ENCODE data around the gene NDUFB6.

Gene NDUFB6

DNA sequence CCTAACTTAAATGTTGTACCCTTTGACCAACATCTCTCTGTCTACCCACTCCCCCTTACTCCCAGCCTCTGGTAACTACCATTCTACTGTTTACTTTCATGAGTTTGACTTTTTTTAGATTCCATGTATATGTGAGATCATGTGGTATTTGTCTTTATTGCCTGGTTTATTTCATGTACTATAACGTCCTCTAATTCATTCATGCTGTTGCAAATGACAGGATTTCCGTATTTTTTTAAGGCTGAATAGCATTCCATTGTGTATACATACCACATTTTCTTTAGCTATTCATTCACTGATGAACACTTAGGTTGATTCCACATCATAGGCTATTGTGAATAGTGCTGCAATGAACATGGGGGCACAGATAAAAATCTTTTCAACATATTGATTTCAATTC, 11.8 kb upstream of the NDUFB6 start:
- no peak overlapping the region for H3K9ac ChIP-seq (ENCODE audit: low read length)
- H3K4me1 ChIP-seq (ENCODE audit: control insufficient read depth, low read depth, low read length) = peaks cover 5% of the 10 kb centered on the region
- H3K9me3 ChIP-seq (ENCODE audit: control insufficient read depth, low read depth, low read length) = no peaks in the 10 kb centered on the region
- H3K27ac ChIP-seq (ENCODE audit: low read length) = no peak overlapping the region
- H3K27me3 ChIP-seq (ENCODE audit: control insufficient read depth, insufficient read depth, low read length) = no peaks in the 10 kb centered on the region
- no peak overlapping the region for H3K4me3 ChIP-seq (ENCODE audit: low read length)
- H3K36me3 ChIP-seq (ENCODE audit: control insufficient read depth, low read depth, low read length) = no peaks in the 10 kb centered on the region

DNA sequence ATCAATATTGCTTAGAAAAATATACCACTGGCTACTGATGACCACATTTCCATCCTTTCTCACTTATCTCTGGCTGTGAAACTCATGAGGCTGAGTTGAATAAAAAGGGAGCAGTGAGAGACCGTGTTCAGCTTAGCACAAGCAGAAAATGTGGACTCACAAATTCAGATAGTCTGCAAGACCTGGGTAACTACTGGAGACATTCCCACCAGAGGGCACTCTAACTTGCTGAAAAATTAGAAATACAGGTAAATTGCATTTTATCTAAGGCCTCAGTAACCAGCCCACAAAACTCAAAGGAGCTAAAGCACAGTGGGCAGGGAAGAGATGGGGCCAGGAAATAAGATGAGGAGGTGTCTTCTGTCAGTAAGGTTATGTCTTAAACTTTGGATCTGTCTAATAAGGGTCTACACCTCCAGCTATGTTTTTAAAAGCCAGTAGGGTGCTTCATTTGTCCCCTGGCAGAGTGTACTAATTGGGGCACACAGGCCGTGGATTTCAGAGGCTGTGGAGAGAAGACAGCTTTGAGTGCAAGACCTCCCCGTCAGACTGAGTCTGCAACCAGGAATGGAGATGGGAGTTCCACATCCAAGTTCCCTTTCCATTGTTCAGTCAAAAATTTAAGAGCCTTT, 8.7 kb upstream of the NDUFB6 start:
- Histone ChIP-seq H3K4me3 (ENCODE audit: low read length) (no peak overlapping the region), H3K9me3 (ENCODE audit: control insufficient read depth, low read depth, low read length) (no peaks in the 10 kb centered on the region), H3K27me3 (ENCODE audit: control insufficient read depth, insufficient read depth, low read length) (no peaks in the 10 kb centered on the region), H3K27ac (ENCODE audit: low read length) (no peak overlapping the region), H3K9ac (ENCODE audit: low read length) (no peak overlapping the region), H3K4me1 (ENCODE audit: control insufficient read depth, low read depth, low read length) (peaks cover 5% of the 10 kb centered on the region), H3K36me3 (ENCODE audit: control insufficient read depth, low read depth, low read length) (no peaks in the 10 kb centered on the region)

DNA sequence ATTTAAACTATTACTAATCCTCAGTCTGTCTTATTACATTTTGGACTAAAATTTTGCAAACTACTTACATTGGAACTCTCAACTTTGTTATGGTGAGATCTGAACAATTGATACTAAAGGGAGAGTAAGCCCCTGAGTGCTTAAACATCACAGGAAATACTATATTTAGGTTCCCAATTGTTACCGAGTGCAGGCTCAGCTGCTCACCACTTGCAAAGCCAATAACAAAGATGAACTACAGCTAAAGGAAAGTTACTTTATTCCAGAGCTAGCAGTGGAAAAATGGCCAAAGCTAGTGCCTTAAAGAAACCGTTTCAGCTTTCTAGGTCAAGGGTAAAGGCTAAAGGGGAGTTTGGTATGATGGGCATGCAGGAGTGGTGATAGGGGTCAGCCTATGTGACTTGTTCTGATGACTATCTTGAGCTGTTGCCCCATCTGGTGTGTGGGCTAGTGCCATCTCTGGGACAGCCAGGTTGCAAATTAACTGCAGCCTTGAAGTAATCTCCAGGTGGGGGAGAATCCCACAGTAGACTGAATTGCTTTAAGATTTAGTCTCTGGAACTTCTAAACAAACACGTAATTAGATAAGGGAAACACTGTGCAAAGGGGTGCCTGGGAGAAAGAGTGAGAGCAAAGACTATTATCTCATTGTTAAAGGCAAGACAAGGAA, 7.8 kb upstream of the NDUFB6 start:
- Histone ChIP-seq H3K27me3 (ENCODE audit: control insufficient read depth, insufficient read depth, low read length) (no peaks in the 10 kb centered on the region), H3K4me3 (ENCODE audit: low read length) (no peak overlapping the region), H3K9me3 (ENCODE audit: control insufficient read depth, low read depth, low read length) (no peaks in the 10 kb centered on the region), H3K4me1 (ENCODE audit: control insufficient read depth, low read depth, low read length) (peaks cover 5% of the 10 kb centered on the region), H3K36me3 (ENCODE audit: control insufficient read depth, low read depth, low read length) (no peaks in the 10 kb centered on the region), H3K27ac (ENCODE audit: low read length) (no peak overlapping the region), H3K9ac (ENCODE audit: low read length) (no peak overlapping the region)

DNA sequence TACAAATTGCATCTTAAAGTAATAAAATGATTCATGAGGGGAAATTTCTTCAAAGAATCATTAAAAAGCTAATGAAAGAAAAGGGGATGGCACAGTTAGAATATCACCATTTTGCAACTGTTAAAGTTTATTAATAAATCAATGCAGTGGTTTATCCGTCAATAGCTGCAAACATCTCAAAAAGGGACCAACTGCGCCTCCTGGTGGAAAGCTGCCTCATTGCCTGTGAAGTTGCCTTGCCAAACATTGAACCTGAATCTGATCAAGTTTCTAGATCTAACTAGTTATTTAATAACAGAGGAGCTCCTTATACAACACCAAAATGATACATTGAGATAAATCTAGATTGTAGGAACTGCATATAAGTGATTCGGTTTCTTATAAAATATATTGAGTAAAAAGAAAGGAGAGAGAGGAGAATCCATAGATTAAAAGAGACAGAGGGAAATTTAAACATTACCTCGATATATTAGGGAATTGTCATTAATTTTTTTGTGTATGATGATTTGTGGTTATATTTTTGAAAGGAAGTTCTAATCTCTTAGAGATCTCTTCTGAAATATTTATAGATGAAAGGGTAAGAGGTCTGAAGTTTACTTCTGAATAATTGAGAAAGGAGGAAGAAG, 6.9 kb upstream of the NDUFB6 start:
- Histone ChIP-seq H3K36me3 (ENCODE audit: control insufficient read depth, low read depth, low read length) (no peaks in the 10 kb centered on the region), H3K27ac (ENCODE audit: low read length) (no peak overlapping the region), H3K9ac (ENCODE audit: low read length) (no peak overlapping the region), H3K4me3 (ENCODE audit: low read length) (no peak overlapping the region), H3K9me3 (ENCODE audit: control insufficient read depth, low read depth, low read length) (no peaks in the 10 kb centered on the region), H3K27me3 (ENCODE audit: control insufficient read depth, insufficient read depth, low read length) (no peaks in the 10 kb centered on the region), H3K4me1 (ENCODE audit: control insufficient read depth, low read depth, low read length) (peaks cover 5% of the 10 kb centered on the region)

DNA sequence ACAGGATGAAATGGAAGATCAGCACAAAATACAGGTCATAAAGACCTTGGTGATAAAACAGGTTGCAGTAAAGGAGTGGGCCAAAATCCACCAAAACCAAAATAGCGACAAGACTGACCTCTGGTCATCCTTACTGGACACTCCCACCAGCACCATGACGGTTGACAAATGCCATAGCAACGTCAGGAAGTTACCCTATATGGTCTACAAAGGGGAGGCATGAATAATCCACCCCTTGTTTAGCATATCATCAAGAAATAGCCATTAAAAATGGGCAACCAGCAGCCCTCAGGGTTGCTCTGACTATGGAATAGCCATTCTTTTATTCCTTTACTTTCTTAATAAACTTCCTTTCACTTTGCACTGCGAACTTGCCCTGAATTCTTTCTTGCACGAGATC, 6.0 kb upstream of the NDUFB6 start:
- H3K36me3 ChIP-seq (ENCODE audit: control insufficient read depth, low read depth, low read length) = no peaks in the 10 kb centered on the region

DNA sequence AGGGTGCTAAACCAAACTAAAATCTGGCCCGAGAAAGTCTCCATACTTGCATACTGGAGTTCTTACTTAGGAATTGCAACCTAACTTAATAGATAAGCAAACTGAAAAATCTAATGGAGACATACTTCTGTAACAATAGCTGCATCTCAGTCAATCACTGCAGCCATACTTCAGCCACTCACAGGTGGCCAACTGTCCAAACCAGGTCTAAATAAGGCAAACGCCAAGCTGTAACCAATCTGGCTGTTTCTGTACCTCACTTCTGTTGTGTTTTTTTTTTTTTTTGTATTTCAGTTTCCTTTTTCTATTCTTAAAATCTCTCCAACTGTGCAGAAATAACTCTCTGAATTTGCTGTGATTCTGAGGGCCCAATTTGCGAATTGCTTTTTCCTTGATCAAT, 4.4 kb upstream of the NDUFB6 start:
- no peaks in the 10 kb centered on the region for H3K9me3 ChIP-seq (ENCODE audit: control insufficient read depth, low read depth, low read length)
- H3K27ac ChIP-seq (ENCODE audit: low read length) = no peak overlapping the region
- H3K9ac ChIP-seq (ENCODE audit: low read length) = no peak overlapping the region
- H3K36me3 ChIP-seq (ENCODE audit: control insufficient read depth, low read depth, low read length) = no peaks in the 10 kb centered on the region
- H3K27me3 ChIP-seq (ENCODE audit: control insufficient read depth, insufficient read depth, low read length) = no peaks in the 10 kb centered on the region
- peaks cover 9% of the 10 kb centered on the region for H3K4me1 ChIP-seq (ENCODE audit: control insufficient read depth, low read depth, low read length)
- H3K4me3 ChIP-seq (ENCODE audit: low read length) = no peak overlapping the region

More for the DNA sequence above, 6.0 kb upstream of the NDUFB6 start:
- Histone ChIP-seq H3K4me3 (ENCODE audit: low read length) (no peak overlapping the region), H3K4me1 (ENCODE audit: control insufficient read depth, low read depth, low read length) (peaks cover 5% of the 10 kb centered on the region), H3K9me3 (ENCODE audit: control insufficient read depth, low read depth, low read length) (no peaks in the 10 kb centered on the region), H3K9ac (ENCODE audit: low read length) (no peak overlapping the region), H3K27ac (ENCODE audit: low read length) (no peak overlapping the region), H3K27me3 (ENCODE audit: control insufficient read depth, insufficient read depth, low read length) (no peaks in the 10 kb centered on the region)

DNA sequence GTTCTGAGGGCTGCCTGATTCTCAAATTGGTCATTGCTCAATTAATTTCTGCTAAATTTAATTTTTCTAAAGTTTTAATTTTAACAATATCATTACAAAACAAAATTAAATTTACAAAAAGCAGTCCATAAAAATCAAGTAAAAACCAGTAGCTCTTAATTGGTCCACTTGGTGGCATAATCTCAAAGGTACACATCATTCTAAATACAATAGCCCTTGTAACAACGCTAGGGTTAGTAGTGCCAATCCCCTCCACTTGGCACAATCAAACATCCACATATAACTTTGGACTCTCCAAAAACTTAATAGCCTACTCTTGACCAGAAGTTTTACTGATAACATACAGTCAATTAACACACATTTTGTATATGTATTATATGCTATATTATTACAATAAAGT, 1.9 kb upstream of the NDUFB6 start:
- H3K9me3 ChIP-seq (ENCODE audit: control insufficient read depth, low read depth, low read length) = no peaks in the 10 kb centered on the region

DNA sequence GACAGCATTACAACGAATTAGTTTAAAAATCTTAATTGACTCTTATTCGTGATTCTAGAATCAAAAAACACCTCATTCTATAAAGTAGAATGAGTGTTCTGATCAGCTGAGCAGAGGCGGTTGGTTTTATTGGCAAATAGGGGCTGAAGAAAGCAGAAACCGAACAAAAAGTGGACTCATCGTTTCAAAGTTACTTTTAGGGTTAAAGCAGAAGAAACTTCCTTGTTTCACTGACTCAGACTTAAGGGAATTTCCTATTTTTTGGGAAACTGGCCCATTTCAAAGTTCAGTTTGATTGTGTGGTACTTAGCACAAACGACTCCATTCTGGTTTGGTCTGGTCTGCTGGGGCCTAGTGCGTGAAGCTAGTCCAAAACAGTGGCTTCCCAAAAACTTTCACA, 862 bp upstream of the NDUFB6 start:
- Histone ChIP-seq H3K4me1 (ENCODE audit: control insufficient read depth, low read depth, low read length) (peaks cover 10% of the 10 kb centered on the region), H3K27ac (ENCODE audit: low read length) (no peak overlapping the region), H3K36me3 (ENCODE audit: control insufficient read depth, low read depth, low read length) (peaks cover 11% of the 10 kb centered on the region), H3K9me3 (ENCODE audit: control insufficient read depth, low read depth, low read length) (no peaks in the 10 kb centered on the region), H3K4me3 (ENCODE audit: low read length) (peak overlapping the region; percentile 97), H3K27me3 (ENCODE audit: control insufficient read depth, insufficient read depth, low read length) (no peaks in the 10 kb centered on the region), H3K9ac (ENCODE audit: low read length) (peak overlapping the region; percentile 85)

More for the DNA sequence above, 1.9 kb upstream of the NDUFB6 start:
- no peak overlapping the region for H3K9ac ChIP-seq (ENCODE audit: low read length)
- H3K4me3 ChIP-seq (ENCODE audit: low read length) = no peak overlapping the region
- H3K27ac ChIP-seq (ENCODE audit: low read length) = no peak overlapping the region
- H3K36me3 ChIP-seq (ENCODE audit: control insufficient read depth, low read depth, low read length) = peaks cover 7% of the 10 kb centered on the region
- peaks cover 10% of the 10 kb centered on the region for H3K4me1 ChIP-seq (ENCODE audit: control insufficient read depth, low read depth, low read length)
- H3K27me3 ChIP-seq (ENCODE audit: control insufficient read depth, insufficient read depth, low read length) = no peaks in the 10 kb centered on the region

DNA sequence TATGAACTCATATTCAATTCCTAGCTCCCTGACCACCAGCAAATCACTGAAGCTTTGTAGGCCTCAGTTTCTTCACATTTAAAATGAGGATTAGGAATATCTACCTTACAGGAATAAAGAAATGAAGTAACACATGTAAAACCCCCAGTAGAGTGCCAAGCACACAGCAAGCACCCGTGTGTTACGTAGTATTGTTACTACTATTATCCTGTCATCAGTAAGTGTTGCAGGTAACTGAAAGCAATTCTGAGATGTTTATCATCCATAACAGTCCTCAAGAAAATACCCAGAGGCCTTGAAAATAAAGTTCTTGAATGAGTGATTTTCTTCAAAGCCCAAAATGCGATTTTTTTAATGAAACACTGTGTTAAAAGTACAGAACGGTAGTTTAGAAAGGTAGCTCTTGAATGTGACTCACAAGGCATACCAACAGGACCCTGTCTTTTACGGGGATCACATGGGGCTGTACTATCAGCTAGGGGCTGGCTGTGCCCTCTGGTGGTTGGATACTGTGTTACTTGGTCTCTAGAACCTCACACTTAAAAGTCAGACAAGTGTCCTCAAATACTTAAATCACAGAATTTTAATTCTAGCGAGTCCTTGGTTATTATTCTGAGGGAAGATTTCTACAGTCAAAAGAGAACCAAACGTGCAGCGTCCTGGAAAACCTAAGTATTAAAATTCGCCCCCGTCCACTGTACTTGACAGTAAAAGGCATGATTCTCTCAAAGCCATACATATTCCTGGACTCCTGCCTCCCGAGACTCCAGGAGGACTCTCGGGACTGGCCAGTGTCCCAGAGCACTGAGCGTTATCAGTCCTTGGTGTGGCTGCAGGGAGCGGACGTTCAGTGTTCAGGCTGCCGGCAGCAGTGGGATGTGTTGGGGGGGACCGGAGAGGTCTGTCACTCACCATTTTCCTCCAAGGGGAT, 725 bp downstream of the NDUFB6 start:
- no peaks in the 10 kb centered on the region for H3K27me3 ChIP-seq (ENCODE audit: control insufficient read depth, insufficient read depth, low read length)
- H3K9ac ChIP-seq (ENCODE audit: low read length) = peak overlapping the region; percentile 85
- no peaks in the 10 kb centered on the region for H3K9me3 ChIP-seq (ENCODE audit: control insufficient read depth, low read depth, low read length)
- peak overlapping the region; percentile 21 for H3K27ac ChIP-seq (ENCODE audit: low read length)
- H3K36me3 ChIP-seq (ENCODE audit: control insufficient read depth, low read depth, low read length) = peaks cover 15% of the 10 kb centered on the region
- H3K4me3 ChIP-seq (ENCODE audit: low read length) = peak overlapping the region; percentile 97
- H3K4me1 ChIP-seq (ENCODE audit: control insufficient read depth, low read depth, low read length) = peaks cover 10% of the 10 kb centered on the region

DNA sequence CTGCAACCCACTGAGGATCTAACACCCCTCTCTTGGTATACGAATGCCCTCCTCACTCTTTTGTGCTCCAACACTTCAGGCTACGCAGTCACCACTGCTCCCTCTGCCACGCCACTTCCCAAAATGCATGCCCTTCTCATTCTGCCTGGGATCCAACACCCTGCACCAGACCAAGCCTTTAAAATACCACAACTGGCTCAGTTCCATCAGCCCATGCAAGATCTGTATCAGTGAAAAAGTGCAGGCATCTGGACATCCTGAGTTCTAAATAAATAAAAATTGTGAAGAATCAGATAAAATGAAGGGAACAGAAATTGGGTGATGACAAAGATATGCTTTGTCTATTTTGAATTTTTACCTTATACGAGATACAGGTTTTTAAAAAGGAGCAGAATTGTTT, 2.7 kb downstream of the NDUFB6 start:
- Histone ChIP-seq H3K36me3 (ENCODE audit: control insufficient read depth, low read depth, low read length) (peaks cover 29% of the 10 kb centered on the region), H3K9ac (ENCODE audit: low read length) (no peak overlapping the region), H3K27me3 (ENCODE audit: control insufficient read depth, insufficient read depth, low read length) (no peaks in the 10 kb centered on the region), H3K9me3 (ENCODE audit: control insufficient read depth, low read depth, low read length) (no peaks in the 10 kb centered on the region), H3K4me3 (ENCODE audit: low read length) (no peak overlapping the region), H3K27ac (ENCODE audit: low read length) (no peak overlapping the region), H3K4me1 (ENCODE audit: control insufficient read depth, low read depth, low read length) (peaks cover 10% of the 10 kb centered on the region)

DNA sequence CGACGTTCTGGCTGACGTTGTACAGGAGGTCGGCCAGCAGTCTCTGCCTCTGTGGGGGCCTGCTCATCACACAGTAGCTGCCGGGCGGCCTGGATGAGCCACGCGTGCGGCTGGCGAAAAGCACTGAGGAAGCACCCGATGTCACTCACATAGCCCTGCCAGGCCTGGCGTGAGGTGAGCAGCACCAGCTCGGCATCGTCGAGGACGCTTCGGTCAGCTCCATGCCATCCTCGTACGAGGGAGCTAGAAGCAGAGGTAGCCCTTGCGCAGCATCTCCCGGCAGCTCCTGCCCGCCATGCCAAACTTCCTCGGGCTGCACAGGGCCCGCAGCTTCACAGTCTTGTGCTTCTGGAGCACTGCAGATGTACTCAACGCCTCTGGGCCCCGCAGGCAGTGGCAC, 6.2 kb downstream of the NDUFB6 start:
- no peak overlapping the region for H3K9ac ChIP-seq (ENCODE audit: low read length)
- H3K9me3 ChIP-seq (ENCODE audit: control insufficient read depth, low read depth, low read length) = no peaks in the 10 kb centered on the region
- no peaks in the 10 kb centered on the region for H3K27me3 ChIP-seq (ENCODE audit: control insufficient read depth, insufficient read depth, low read length)
- H3K4me3 ChIP-seq (ENCODE audit: low read length) = no peak overlapping the region
- H3K36me3 ChIP-seq (ENCODE audit: control insufficient read depth, low read depth, low read length) = peaks cover 34% of the 10 kb centered on the region
- H3K4me1 ChIP-seq (ENCODE audit: control insufficient read depth, low read depth, low read length) = peaks cover 2% of the 10 kb centered on the region
- H3K27ac ChIP-seq (ENCODE audit: low read length) = no peak overlapping the region
